ENCODE data around the gene KANK4. TPM values are rescaled to one million over a fixed set of nuclear protein-coding genes. Genes with fewer than 3 reads are reported as not detected.

Gene KANK4
- total RNA-seq, 3 donors from 2014 or later, result 0.48 to 1.6 (median 0.66) TPM

DNA sequence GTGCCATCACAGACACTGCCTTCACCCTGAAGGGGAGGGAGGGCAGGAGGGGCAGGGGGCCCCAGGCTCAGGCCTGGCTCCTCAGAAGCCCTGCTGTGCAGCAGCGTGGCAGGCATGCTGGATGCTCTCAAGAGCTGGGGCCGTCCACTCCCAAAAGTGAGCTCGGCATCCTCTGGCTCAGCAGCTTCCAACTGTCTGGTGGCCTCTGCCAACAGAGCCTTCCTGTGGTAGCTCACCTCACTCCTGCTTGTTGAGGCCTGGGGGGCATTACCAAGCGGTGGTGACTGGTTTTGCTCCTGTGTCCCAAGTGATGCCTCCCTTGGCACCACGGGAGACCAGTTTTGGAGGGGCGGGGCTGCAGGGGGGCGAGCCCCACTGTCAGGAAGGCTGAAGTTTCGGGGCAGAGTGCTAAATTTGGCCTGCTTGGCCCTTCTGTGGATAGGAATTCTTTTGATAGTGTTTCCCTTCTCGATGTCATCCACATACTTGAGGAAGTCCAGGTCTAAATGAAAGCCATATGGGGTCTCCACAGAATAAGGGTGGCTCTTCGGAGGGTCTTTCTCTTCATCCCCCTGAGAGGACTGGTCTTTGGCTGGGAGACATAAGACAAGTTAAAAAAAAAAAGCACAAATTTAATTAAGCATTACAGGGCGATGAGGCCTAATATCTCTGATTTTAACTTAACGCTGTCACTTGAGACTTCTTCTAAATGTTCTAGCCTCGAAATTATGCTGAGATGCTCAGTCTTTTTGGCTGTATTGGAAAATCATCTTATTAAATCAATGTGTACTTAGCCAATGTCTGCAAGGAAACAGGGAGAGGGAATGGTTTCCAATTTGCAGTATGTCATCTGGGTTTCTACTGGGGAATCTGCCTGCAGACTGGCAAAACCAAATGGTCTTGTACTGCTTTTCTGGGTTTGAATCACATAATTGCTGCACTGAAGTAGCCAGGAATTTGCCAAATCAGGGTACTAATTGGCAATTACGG lies 44.4 kb downstream of the KANK4 start:
- Histone ChIP-seq H3K4me3 (no peak overlapping the region), H3K27me3 (no peaks in the 10 kb centered on the region), H3K36me3 (no peaks in the 10 kb centered on the region), H3K9me3 (no peaks in the 10 kb centered on the region), H3K27ac (peak overlapping the region; percentile 63 to 72), H3K4me1 (no peaks in the 10 kb centered on the region)
- intact Hi-C loops (cut with DNase I; ENCODE audit: low total_unique reads), result no loop called here
- no peak for TF ChIP-seq POLR2A (IDR thresholded peaks at IDR 0.05)
- TF ChIP-seq, protein P1, sequence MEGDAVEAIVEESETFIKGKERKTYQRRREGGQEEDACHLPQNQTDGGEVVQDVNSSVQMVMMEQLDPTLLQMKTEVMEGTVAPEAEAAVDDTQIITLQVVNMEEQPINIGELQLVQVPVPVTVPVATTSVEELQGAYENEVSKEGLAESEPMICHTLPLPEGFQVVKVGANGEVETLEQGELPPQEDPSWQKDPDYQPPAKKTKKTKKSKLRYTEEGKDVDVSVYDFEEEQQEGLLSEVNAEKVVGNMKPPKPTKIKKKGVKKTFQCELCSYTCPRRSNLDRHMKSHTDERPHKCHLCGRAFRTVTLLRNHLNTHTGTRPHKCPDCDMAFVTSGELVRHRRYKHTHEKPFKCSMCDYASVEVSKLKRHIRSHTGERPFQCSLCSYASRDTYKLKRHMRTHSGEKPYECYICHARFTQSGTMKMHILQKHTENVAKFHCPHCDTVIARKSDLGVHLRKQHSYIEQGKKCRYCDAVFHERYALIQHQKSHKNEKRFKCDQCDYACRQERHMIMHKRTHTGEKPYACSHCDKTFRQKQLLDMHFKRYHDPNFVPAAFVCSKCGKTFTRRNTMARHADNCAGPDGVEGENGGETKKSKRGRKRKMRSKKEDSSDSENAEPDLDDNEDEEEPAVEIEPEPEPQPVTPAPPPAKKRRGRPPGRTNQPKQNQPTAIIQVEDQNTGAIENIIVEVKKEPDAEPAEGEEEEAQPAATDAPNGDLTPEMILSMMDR (IDR thresholded peaks at IDR 0.05), result no peak
- no peak for TF ChIP-seq POLR2AphosphoS5 (IDR thresholded peaks at IDR 0.05)
- DNase-seq (ENCODE audit: low spot score in 2 of 2), result peak in 1 of 2 donors; percentile 40

DNA sequence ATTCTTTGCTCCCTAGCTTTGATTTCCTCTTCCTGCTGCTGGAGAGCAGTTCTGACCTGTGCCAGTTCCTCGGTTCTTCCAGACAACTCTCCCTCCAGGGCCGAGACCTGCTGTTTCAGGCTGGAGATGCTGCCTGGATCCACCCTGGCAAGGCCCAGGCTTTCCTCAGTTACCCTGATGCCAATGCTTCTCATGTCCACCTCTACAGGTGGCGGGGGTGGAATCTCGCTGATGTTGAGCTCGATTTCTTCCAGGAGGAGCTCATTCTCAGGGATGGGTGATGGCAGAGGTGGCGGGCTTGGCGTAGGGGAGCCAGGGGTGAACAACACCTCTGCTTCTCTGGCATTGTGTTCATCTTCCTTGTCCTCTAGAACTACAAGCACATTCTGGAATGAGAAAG lies 45.3 kb downstream of the KANK4 start:
- Histone ChIP-seq H3K9me3 (no peaks in the 10 kb centered on the region), H3K27ac (peak overlapping the region; percentile 63 to 72), H3K36me3 (no peaks in the 10 kb centered on the region), H3K4me3 (no peak overlapping the region), H3K27me3 (no peaks in the 10 kb centered on the region), H3K4me1 (no peaks in the 10 kb centered on the region)
- intact Hi-C loops (cut with DNase I; ENCODE audit: low total_unique reads), result no loop called here
- TF ChIP-seq POLR2A (IDR thresholded peaks at IDR 0.05) (no peak), POLR2AphosphoS5 (IDR thresholded peaks at IDR 0.05) (no peak)
- TF ChIP-seq, protein P1 (IDR thresholded peaks at IDR 0.05), result no peak
- DNase-seq (ENCODE audit: low spot score in 2 of 2), result no peak

DNA sequence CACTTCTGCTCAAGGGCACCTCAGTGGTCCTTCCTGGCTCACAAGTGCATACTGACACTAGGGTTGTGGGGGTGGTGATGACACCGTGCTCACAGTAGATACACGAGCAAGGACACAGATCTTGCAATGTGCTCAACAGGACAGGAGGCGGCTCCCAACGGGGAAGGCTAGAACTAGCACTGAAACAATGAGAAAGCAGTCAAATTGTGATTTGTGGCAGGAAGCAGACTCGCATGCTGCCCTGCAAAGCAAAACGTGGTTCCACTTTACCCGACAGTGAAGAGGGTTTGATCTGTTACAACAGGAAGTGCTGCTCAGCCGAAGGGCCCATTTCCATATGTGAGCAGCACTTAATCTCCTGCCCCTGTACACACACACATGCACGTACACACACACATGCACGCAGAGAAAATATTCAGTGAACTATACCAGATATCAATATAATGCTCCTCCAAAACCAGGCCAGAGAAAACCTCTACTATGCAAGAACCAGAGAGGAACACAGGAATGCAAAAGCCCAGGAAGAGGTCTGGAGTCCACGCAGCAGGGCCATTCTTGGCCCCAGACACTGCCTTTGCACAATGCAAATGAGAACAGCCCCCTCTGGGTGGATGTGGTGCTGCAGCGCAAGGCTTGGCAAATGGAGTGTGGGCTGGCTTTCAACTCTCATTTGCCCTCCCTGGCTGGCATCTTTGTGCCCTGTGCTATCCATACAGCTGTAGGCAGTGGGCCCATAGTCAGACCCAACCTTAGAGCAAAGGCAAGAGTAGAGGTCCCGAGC lies 47.1 kb downstream of the KANK4 start:
- intact Hi-C loops (cut with DNase I; ENCODE audit: low total_unique reads), result no loop called here

DNA sequence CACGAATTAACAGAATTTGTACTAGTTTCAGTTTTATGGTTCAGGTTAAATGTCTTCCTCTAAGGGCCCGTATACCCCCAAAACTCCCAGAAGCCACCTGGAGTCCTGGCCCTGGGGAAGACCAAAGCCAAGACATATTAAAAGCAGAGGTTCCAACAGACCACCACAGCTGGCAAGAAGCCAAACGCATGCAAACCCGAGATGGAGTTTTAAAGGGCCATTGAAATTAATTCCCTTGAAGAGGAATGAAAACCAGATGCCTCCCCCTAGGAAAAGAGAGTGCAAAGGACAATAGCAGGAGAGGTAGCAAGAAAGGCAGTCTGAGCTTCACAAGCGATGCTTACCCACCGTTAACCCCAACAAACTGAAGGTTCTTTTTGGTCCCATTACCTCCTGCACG lies 48.1 kb downstream of the KANK4 start:
- Histone ChIP-seq H3K36me3 (no peaks in the 10 kb centered on the region), H3K4me1 (no peaks in the 10 kb centered on the region), H3K9me3 (no peaks in the 10 kb centered on the region), H3K4me3 (no peak overlapping the region), H3K27me3 (no peaks in the 10 kb centered on the region), H3K27ac (no peak overlapping the region)
- DNase-seq (ENCODE audit: low spot score in 2 of 2), result no peak
- intact Hi-C loops (cut with DNase I; ENCODE audit: low total_unique reads), result no loop called here
- no peak for TF ChIP-seq POLR2A (IDR thresholded peaks at IDR 0.05)
- TF ChIP-seq, protein P1 (IDR thresholded peaks at IDR 0.05), result no peak
- no peak for TF ChIP-seq POLR2AphosphoS5 (IDR thresholded peaks at IDR 0.05)

More for the DNA sequence above, 47.1 kb downstream of the KANK4 start:
- H3K36me3 ChIP-seq, result no peaks in the 10 kb centered on the region
- no peak for DNase-seq (ENCODE audit: low spot score in 2 of 2)
- TF ChIP-seq POLR2A (IDR thresholded peaks at IDR 0.05), result no peak
- no peaks in the 10 kb centered on the region for H3K9me3 ChIP-seq
- no peak overlapping the region for H3K4me3 ChIP-seq
- H3K4me1 ChIP-seq, result no peaks in the 10 kb centered on the region
- H3K27me3 ChIP-seq, result no peaks in the 10 kb centered on the region
- H3K27ac ChIP-seq, result no peak overlapping the region

DNA sequence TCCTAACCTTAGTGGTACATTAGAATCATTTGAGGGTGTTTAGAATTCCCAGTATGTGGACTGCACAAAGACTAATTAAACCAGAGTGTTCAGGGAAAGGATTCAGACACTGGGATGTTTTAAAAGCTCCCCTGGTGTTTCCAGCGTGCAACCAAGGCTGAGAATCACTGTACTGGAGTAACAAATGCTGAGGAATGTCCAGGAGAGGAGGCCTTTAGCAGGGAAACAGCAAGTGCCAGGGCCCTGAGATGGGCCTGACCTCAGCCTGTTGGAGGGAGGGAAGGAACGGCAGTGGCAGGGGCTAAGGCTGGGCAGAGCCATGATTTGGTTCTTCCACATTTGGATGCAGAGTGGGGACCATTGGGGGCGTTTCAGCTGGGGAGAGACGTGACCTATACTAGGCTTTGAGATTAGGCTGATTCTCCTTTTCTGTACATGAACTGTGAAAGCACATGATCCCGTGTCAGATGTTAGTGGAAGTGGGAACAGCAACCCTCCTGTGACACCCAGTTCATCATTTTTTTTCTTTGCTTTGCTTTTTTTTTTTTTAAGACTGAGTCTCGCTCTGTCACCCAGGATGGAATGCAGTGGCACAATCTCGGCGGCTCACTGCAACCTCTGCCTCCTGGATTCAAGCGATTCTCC lies 49.3 kb downstream of the KANK4 start:
- Histone ChIP-seq H3K36me3 (no peaks in the 10 kb centered on the region), H3K9me3 (no peaks in the 10 kb centered on the region), H3K4me3 (no peak overlapping the region), H3K27ac (no peak overlapping the region), H3K4me1 (no peaks in the 10 kb centered on the region), H3K27me3 (no peaks in the 10 kb centered on the region)
- TF ChIP-seq, protein P1 (IDR thresholded peaks at IDR 0.05), result no peak
- TF ChIP-seq POLR2A (IDR thresholded peaks at IDR 0.05), result no peak
- TF ChIP-seq POLR2AphosphoS5 (IDR thresholded peaks at IDR 0.05), result no peak
- intact Hi-C loops (cut with DNase I; ENCODE audit: low total_unique reads), result no loop called here
- no peak for DNase-seq (ENCODE audit: low spot score in 2 of 2)
